Heart left ventricle (tissue), 16 donors: ENCODE measurements around the gene WBP2NL. TPM values are rescaled to one million over a fixed set of nuclear protein-coding genes. Genes with fewer than 3 reads are reported as not detected.

Source experiments
- ATAC-seq, 4 donors: fragments of 200-7000 bp; cut with Tn5 transposase; one replicate each; pipeline ENCODE4 v1.9.1; 2020 to 2022; ENCODE audit warnings: moderate library complexity in 4 of 4, mild to moderate bottlenecking in 3 of 4, moderate number of reproducible peaks in 1 of 4
- DNase-seq, 5 donors: peaks; one replicate each; pipeline ENCODE4 v3.0.0-alpha.2; 2020
- H3K27ac ChIP-seq, 12 donors: fragments of 200-600 bp; sonication (generic) in 4 of 12; one replicate each; pipeline versions ENCODE4 v1.5.0 to v1.8.0; 2016 to 2022; ENCODE audit warnings: mild to moderate bottlenecking in 2 of 12
- H3K27me3 ChIP-seq, 9 donors: fragments of 200-600 bp; sonication (generic) in 2 of 9; one replicate each; pipeline versions ENCODE4 v1.5.1 to v1.8.0; 2016 to 2022; ENCODE audit warnings: mild to moderate bottlenecking in 3 of 9
- H3K36me3 ChIP-seq, 9 donors: fragments of 200-600 bp; sonication (generic) in 2 of 9; one replicate each; pipeline versions ENCODE4 v1.5.0 to v1.8.0; 2018 to 2022; ENCODE audit warnings: mild to moderate bottlenecking in 2 of 9
- H3K4me1 ChIP-seq, 12 donors: fragments of 200-600 bp; sonication (generic) in 4 of 12; one replicate each; pipeline versions ENCODE4 v1.5.0 to v1.8.0; 2016 to 2022; ENCODE audit warnings: mild to moderate bottlenecking in 3 of 12
- H3K4me3 ChIP-seq, 12 donors: fragments of 200-600 bp; sonication (generic) in 4 of 12; one replicate each; pipeline versions ENCODE4 v1.5.0 to v1.8.0; 2017 to 2022; ENCODE audit warnings: mild to moderate bottlenecking in 9 of 12, moderate library complexity in 4 of 12
- H3K9me3 ChIP-seq, 12 donors: fragments of 200-600 bp; sonication (generic) in 4 of 12; one replicate each; pipeline versions ENCODE4 v1.5.0 to v1.8.0; 2016 to 2022; ENCODE audit warnings: mild to moderate bottlenecking in 1 of 12
- POLR2A ChIP-seq, 2 donors: fragments of 450-650 bp; IDR thresholded peaks; one replicate each; pipeline ENCODE4 v1.6.1; 2017; ENCODE audit warnings: antibody characterized with exemption in 2 of 2, mild to moderate bottlenecking in 2 of 2, moderate library complexity in 2 of 2
- WGBS, 4 donors: extraction: QIAGEN DNeasy Blood & Tissue Kit in 2 of 4; methylation state at CpG; one replicate each; pipeline versions ENCODE4 v1.1.5 to v1.1.7; 2013 to 2018; 5-methylcytosine and 5-hydroxymethylcytosine counted together
- intact Hi-C, 10 donors: fragments of 100-400 bp; cut with DNase I; formaldehyde crosslinking; loops; one replicate each; pipeline versions ENCODE4 v1.11.1 to v1.14.2; 2022
- polyA plus RNA-seq, 2 donors: library from polyadenylated mRNA; stranded (reverse); fragments of 200-250 nt; gene quantifications; one replicate each; pipeline ENCODE4 v1.2.3, GENCODE V29; 2013
- total RNA-seq, 9 donors: library from RNA; depleted of rRNA in 2 of 9; stranded (reverse); fragments of >200 nt in 2 of 9; fragmentation: NEBNext Ultra II Directional in 3 of 9; extraction: Animal tissue kit (Norgen Biotek cat#: 25700) in 3 of 9; gene quantifications; one replicate each; pipeline versions ENCODE4 v1.1.0 to v1.2.4, GENCODE V29; 2016 to 2023
- TF ChIP-seq, protein P1 (sequence below), 12 donors: fragments of 200-600 bp; sonication (generic) in 4 of 12; IDR thresholded peaks; one replicate each; pipeline versions ENCODE4 v1.5.0 to v1.8.0; 2018 to 2022; ENCODE audit warnings: antibody characterized with exemption in 12 of 12, mild to moderate bottlenecking in 5 of 12
- donor health status: ischemic (EF 13 %, LVEDD 7.1; RV severe dilation, severe dysfunction).
- donor health status: healthy with polysubstance abuse.
- donor health status: DM: no; HTN: yes; CAD: no.
- donor health status: DM: no; HTN: no; CAD: no.
- donor health status: ischemic (EF 25% LVEDD 6.9; RV normal size, moderate dysfunction).
- donor health status: ischemic (EF 25% LVEDD 5.7; RV mildly dilated, moderate dysfunction).
- donor health status: healthy.
- donor health status: DM: yes; HTN: yes; CAD: no.
- donor health status: ischemic (EF 35%, LVEDD 5.7; RV mildly dilated, moderate dysfunction).
- donor health status: nonischemic (EF 11% LVEDD 7.7; RV severe dilation, severe dysfunction).
- donor health status: DM: yes; HTN: yes; CAD: no.
- donor health status: PGD.
- donor health status: ischemic (EF 29% LVEDD 5.4; RV normal size, mild dysfunction).
- donor health status: nonischemic (EF 23%, LVEDD 6.1; RV moderate dilation, normal function).

WBP2NL gene
- total and polyA plus RNA-seq, 11 donors: 0.11 to 1.1 (median 0.38) TPM; not detected in 1

DNA sequence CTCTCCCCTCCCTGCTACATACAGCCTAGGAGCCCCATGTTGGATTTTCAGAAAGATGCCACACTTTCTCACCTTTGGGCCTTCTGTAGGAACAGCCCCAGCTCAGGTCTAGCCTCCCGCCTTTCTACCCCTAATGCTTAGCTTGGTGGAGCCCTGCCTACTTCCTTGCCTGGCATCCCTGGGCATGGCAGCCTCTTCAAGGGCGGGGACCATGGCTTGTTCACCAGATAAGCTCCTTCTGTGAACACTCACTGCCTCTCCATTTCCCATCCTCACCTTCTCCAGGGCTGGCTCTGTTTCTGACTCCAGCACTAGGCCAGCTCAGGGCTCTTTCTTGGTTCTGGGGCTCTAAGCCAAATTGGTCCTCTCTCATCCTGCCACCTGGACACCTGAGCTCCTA, 28.0 kb upstream of the WBP2NL start:
- 78 to 90% (median 85%) methylated on average over 2 of the region's 2 CpGs for WGBS, 4 donors

GRCh38 chr22:41971431-41971830, 27.2 kb upstream of the WBP2NL start:
- DNase-seq: no peak
- ATAC-seq: no peak
- Histone ChIP-seq H3K36me3 (no peaks in the 10 kb centered on the region), H3K27ac (no peak overlapping the region), H3K4me1 (peaks cover 0 to 4% (median 0%) of the 10 kb centered on the region in 12 donors), H3K9me3 (no peaks in the 10 kb centered on the region), H3K4me3 (no peak overlapping the region), H3K27me3 (peaks cover 3 to 53% (median 21%) of the 10 kb centered on the region in 9 donors)
- intact Hi-C loops: loop anchor here in 1 of 10 donors (10.0 kb wide), 1 partner anchor 503 kb away; no protein-coding TSS in a partner anchor
- no peak for TF ChIP-seq POLR2A (IDR thresholded peaks at IDR 0.05)
- TF ChIP-seq, protein P1, sequence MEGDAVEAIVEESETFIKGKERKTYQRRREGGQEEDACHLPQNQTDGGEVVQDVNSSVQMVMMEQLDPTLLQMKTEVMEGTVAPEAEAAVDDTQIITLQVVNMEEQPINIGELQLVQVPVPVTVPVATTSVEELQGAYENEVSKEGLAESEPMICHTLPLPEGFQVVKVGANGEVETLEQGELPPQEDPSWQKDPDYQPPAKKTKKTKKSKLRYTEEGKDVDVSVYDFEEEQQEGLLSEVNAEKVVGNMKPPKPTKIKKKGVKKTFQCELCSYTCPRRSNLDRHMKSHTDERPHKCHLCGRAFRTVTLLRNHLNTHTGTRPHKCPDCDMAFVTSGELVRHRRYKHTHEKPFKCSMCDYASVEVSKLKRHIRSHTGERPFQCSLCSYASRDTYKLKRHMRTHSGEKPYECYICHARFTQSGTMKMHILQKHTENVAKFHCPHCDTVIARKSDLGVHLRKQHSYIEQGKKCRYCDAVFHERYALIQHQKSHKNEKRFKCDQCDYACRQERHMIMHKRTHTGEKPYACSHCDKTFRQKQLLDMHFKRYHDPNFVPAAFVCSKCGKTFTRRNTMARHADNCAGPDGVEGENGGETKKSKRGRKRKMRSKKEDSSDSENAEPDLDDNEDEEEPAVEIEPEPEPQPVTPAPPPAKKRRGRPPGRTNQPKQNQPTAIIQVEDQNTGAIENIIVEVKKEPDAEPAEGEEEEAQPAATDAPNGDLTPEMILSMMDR (IDR thresholded peaks at IDR 0.05): no peak
- WGBS, 4 donors: 76 to 89% (median 81%) methylated on average over 10 to 11 of the region's 11 CpGs

More for the DNA sequence above, 28.0 kb upstream of the WBP2NL start:
- ATAC-seq (no peak), DNase-seq (no peak)
- Histone ChIP-seq H3K4me1 (no peaks in the 10 kb centered on the region), H3K36me3 (no peaks in the 10 kb centered on the region), H3K4me3 (no peak overlapping the region), H3K9me3 (no peaks in the 10 kb centered on the region), H3K27me3 (peaks cover 0 to 45% (median 14%) of the 10 kb centered on the region in 9 donors), H3K27ac (no peak overlapping the region)
- intact Hi-C loops: loop anchor here in 1 of 10 donors (1.0 to 10.0 kb wide), 2 partner anchors 63 to 504 kb away; no protein-coding TSS in a partner anchor
- no peak for TF ChIP-seq POLR2A (IDR thresholded peaks at IDR 0.05)
- TF ChIP-seq, protein P1 (IDR thresholded peaks at IDR 0.05): no peak

GRCh38 chr22:41974691-41975290, 23.8 kb upstream of the WBP2NL start:
- 68 to 78% (median 73%) methylated on average over 10 of the region's 10 CpGs for WGBS, 4 donors
- Histone ChIP-seq H3K36me3 (no peaks in the 10 kb centered on the region), H3K4me1 (peaks cover 0 to 12% (median 3%) of the 10 kb centered on the region in 12 donors), H3K9me3 (no peaks in the 10 kb centered on the region), H3K27ac (no peak overlapping the region), H3K4me3 (no peak overlapping the region), H3K27me3 (peaks cover 4 to 64% (median 31%) of the 10 kb centered on the region in 9 donors)
- ATAC-seq (no peak), DNase-seq (no peak)
- intact Hi-C loops: loop anchor here in 1 of 10 donors (10.0 kb wide), 1 partner anchor 500 kb away; no protein-coding TSS in a partner anchor
- TF ChIP-seq, protein P1 (IDR thresholded peaks at IDR 0.05): no peak
- no peak for TF ChIP-seq POLR2A (IDR thresholded peaks at IDR 0.05)

DNA sequence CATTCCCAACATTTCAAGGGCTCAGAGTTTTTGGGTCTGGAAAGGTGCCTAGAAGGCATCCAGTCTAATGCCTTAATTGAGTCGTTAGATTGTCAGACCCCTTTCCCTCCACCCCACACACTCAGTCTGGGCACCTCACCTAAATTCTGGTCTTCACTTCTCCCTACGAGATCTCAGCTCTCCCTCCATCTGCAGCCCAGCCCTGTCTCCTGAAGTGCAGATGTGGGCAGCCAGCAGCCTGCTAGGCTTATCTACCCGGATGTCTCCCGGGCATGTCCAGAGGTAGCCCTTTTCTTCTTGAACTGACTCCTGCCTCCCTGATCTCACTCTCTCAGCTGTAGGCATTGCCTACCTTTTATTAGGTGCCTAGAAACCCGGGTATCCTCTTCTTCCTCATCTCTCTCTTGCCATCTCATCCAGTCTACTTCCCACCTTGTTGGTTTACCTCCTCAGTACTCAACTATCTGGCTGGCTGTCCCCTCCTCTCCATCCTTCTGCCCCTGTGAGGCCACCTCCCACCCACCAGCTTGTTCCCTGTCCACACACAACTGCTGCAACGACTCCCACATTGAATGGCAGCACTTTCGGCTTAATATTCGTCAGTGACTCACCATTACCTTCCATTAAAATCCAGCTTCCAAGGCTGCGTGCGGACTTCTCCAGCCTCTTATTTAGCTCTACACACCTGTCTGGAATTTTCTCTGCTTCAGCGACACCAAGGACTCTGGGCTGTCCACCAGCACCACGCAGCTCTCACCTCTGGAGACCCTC, 23.1 kb upstream of the WBP2NL start:
- ATAC-seq (no peak), DNase-seq (no peak)
- intact Hi-C loops: loop anchor here in 1 of 10 donors (10.0 kb wide), 1 partner anchor 499 kb away; no protein-coding TSS in a partner anchor
- Histone ChIP-seq H3K9me3 (no peaks in the 10 kb centered on the region), H3K4me3 (no peak overlapping the region), H3K27me3 (peaks cover 4 to 63% (median 31%) of the 10 kb centered on the region in 9 donors), H3K4me1 (peaks cover 0 to 12% (median 3%) of the 10 kb centered on the region in 12 donors), H3K36me3 (no peaks in the 10 kb centered on the region), H3K27ac (no peak overlapping the region)
- no peak for TF ChIP-seq POLR2A (IDR thresholded peaks at IDR 0.05)
- TF ChIP-seq, protein P1 (IDR thresholded peaks at IDR 0.05): no peak
- WGBS, 4 donors: 60 to 67% (median 63%) methylated on average over 12 of the region's 12 CpGs
